Kidney (tissue), 14 donors: ENCODE results near the gene FBXO42. TPM values are rescaled to one million over a fixed set of nuclear protein-coding genes. Genes with fewer than 3 reads are reported as not detected.
"Not testable (repeated sequence)": the region's sequence is repeated elsewhere in the genome, so short reads cannot be mapped to it uniquely, and the experiment has no call there.

Experiments used
- DNase-seq, 5 donors: peaks; one replicate each; pipeline ENCODE4 v3.0.0-alpha.2; 2013 to 2020
- FAIRE-seq: peaks from 2 replicates; lab custom pipeline; 2012; peaks lifted over from hg19 to GRCh38; lab: Jason Lieb, UNC
- H3K27ac ChIP-seq, 2 donors: one replicate each; pipeline ENCODE4 v1.7.0; 2013; ENCODE audit warnings: low read depth in 2 of 2, low read length in 2 of 2, inconsistent platforms in 1 of 2
- H3K27me3 ChIP-seq: one replicate; pipeline ENCODE4 v1.7.1; 2013; ENCODE audit warnings: low read length, inconsistent platforms; ENCODE audit not compliant: control insufficient read depth, insufficient read depth
- H3K36me3 ChIP-seq, 3 donors: one replicate each; pipeline versions ENCODE4 v1.7.0 to v1.7.1; 2013; ENCODE audit warnings: low read length in 3 of 3, control low read depth in 1 of 3, inconsistent platforms in 1 of 3; ENCODE audit not compliant: insufficient read depth in 3 of 3, control insufficient read depth in 2 of 3
- H3K4me1 ChIP-seq, 3 donors: one replicate each; pipeline versions ENCODE4 v1.7.0 to v1.7.1; 2013; ENCODE audit warnings: low read length in 3 of 3, inconsistent platforms in 1 of 3, low read depth in 1 of 3; ENCODE audit not compliant: control insufficient read depth in 2 of 3, insufficient read depth in 2 of 3
- H3K4me3 ChIP-seq, 3 donors: one replicate each; pipeline versions ENCODE4 v1.7.0 to v1.8.1; 2013; ENCODE audit warnings: low read length in 3 of 3, control low read depth in 1 of 3, inconsistent platforms in 1 of 3
- H3K9ac ChIP-seq, 3 donors: one replicate each; pipeline versions ENCODE4 v1.7.0 to v1.7.1; 2013; ENCODE audit warnings: low read length in 3 of 3, control low read depth in 1 of 3, inconsistent platforms in 1 of 3
- H3K9me3 ChIP-seq, 3 donors: one replicate each; pipeline versions ENCODE4 v1.7.0 to v1.7.1; 2013; ENCODE audit warnings: low read length in 3 of 3, control low read depth in 1 of 3, inconsistent platforms in 1 of 3; ENCODE audit not compliant: control insufficient read depth in 2 of 3, insufficient read depth in 1 of 3
- CTCF ChIP-seq: IDR thresholded peaks from 3 replicates; pipeline ENCODE4 v1.5.1; 2012; ENCODE audit warnings: mild to moderate bottlenecking, moderate library complexity, borderline replicate concordance; ENCODE audit not compliant: insufficient read depth; ENCODE audit errors: extremely low read depth
- intact Hi-C: fragments of 100-400 bp; cut with DNase I; formaldehyde crosslinking; loops from one replicate; pipeline ENCODE4 v1.11.1; 2022
- polyA plus RNA-seq: library from polyadenylated mRNA; stranded (reverse); fragments of 350-450 nt; fragmentation: Illumina TruSeq; extraction: RNeasy Lipid Tissue Mini Kit (QIAGEN cat#74804); gene quantifications from one replicate; pipeline ENCODE4 v1.2.3, GENCODE V29; 2014; ENCODE audit warnings: low read depth, low replicate concordance; ENCODE audit not compliant: insufficient read depth
- total RNA-seq: library from RNA; stranded (reverse); fragmentation: NEBNext Ultra II Directional; extraction: Animal tissue kit (Norgen Biotek cat#: 25700); gene quantifications from one replicate; pipeline ENCODE4 v1.2.1, GENCODE V29; 2021
- donor health status: control.
- donor health status: control.
- donor health status: control.
- donor health status: control.
- donor health status: control.
- donor health status: DM: yes; HTN: yes; CAD: no.
- donor health status: Normal renal cell carcinoma (clear cell type).

Gene FBXO42
- total and polyA plus RNA-seq, 2 donors from 2014 or later, result 14.1 to 22.1 TPM

GRCh38 chr1:16367258-16367967 is 15.1 kb upstream of the FBXO42 start:
- Histone ChIP-seq H3K27me3 (no peaks in the 10 kb centered on the region), H3K9ac (peak overlapping the region; percentile 74 to 97 (median 87)), H3K36me3 (peaks cover 0 to under 1% (median 0%) of the 10 kb centered on the region in 3 donors), H3K4me3 (peak overlapping the region; percentile 79 to 94 (median 84)), H3K9me3 (no peaks in the 10 kb centered on the region), H3K27ac (peak overlapping the region; percentile 96 to 98), H3K4me1 (peaks cover 4 to 5% (median 4%) of the 10 kb centered on the region in 3 donors)
- intact Hi-C loops, result no loop called here
- FAIRE-seq (no peak), DNase-seq (peak; percentile 93 to 96 (median 95))
- TF ChIP-seq CTCF, result no peak

- Histone ChIP-seq H3K4me3 (peak within 1 kb of the TSS; percentile 79 to 94 (median 84)), H3K9ac (peak within 1 kb of the TSS; percentile 74 to 97 (median 87)), H3K9me3 (no peaks in the 10 kb centered on the region), H3K4me1 (peaks cover 4 to 5% (median 4%) of the 10 kb centered on the region in 3 donors), H3K27me3 (no peaks in the 10 kb centered on the region), H3K27ac (peak within 1 kb of the TSS; percentile 96 to 98), H3K36me3 (no peaks in the 10 kb centered on the region)
- FAIRE-seq (peak; percentile 93), DNase-seq (peak; percentile 99 to 100 (median 99))
- intact Hi-C loops, result no loop called here
- TF ChIP-seq CTCF, result no peak
These were observed 14.5 kb upstream of the FBXO42 start, which contains the start of gene SZRD1 for GRCh38 chr1:16366722-16367257. Gene SZRD1, plus strand, starts transcription at chr1:16367242. Its CDS starts 16 bp downstream, at chr1:16367258.

- peak in 2 of 5 donors; percentile 43 to 88 for DNase-seq
- H3K36me3 ChIP-seq, H3K4me1 ChIP-seq, intact Hi-C loops, H3K4me3 ChIP-seq, H3K27me3 ChIP-seq, H3K9me3 ChIP-seq, H3K9ac ChIP-seq, FAIRE-seq: not testable (repeated sequence)
- peak overlapping the region in 1 of 2 donors; percentile 83 for H3K27ac ChIP-seq
These were observed 12.8 kb upstream of the FBXO42 start for GRCh38 chr1:16365146-16365498.

GRCh38 chr1:16356867-16357266 is 4.6 kb upstream of the FBXO42 start:
- TF ChIP-seq CTCF, result no peak
- DNase-seq (no peak), FAIRE-seq (no peak)
- H3K9me3 ChIP-seq, result no peaks in the 10 kb centered on the region
- intact Hi-C loops, result loop anchor here (10.0 kb wide), 1 partner anchor 272 kb away; no protein-coding TSS in a partner anchor
- H3K4me3 ChIP-seq, result no peak overlapping the region
- H3K9ac ChIP-seq, result no peak overlapping the region
- peaks cover 0 to 3% (median 0%) of the 10 kb centered on the region in 3 donors for H3K4me1 ChIP-seq
- H3K36me3 ChIP-seq, result no peaks in the 10 kb centered on the region
- no peaks in the 10 kb centered on the region for H3K27me3 ChIP-seq
- H3K27ac ChIP-seq, result no peak overlapping the region
